ENCODE results near the gene WBP2.
"Not testable (repeated sequence)": the region's sequence is repeated elsewhere in the genome, so short reads cannot be mapped to it uniquely, and the experiment has no call there.

The WBP2 gene

DNA sequence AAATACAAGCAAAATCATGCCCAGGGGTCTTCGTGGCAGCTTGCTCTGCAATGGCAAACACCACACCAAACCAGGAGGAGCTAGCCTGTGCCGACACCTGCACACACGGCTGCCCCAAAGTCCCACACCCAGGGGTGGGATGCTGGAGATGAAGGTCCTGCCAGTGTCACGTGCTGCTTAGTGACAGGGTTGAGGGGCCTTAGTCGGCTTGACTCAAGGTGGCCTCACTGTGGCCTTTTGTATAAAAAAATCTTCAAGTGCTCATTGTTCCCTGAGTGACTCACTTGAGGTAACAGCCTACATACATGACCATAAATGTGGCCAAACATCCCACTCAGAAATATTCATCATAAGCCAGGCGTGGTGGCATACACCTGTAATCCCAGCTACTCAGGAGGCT lies 34.3 kb upstream of the WBP2 start:
- DNase-seq (ENCODE audit: low read depth): no peak

DNA sequence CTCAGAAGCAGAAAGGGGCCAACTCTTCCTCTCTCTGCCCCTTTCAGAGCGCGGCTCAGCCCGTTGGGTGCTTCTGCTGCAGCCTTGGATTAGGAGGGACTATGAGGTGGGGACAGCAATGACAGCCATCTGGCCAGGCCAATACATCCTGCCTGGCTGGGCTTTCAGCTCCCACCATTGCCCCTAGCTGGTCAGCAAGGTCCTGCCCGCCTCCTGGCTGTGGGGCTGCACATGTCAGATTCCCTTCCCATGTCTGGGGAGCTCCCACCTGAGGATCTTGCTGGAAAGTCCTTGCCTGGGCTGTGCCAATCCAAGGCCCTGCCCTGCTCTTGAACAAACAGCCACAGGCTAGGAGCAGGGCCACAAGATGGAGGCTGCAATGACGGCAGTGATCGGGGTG lies 33.3 kb upstream of the WBP2 start:
- no peak for DNase-seq (ENCODE audit: low read depth)

DNA sequence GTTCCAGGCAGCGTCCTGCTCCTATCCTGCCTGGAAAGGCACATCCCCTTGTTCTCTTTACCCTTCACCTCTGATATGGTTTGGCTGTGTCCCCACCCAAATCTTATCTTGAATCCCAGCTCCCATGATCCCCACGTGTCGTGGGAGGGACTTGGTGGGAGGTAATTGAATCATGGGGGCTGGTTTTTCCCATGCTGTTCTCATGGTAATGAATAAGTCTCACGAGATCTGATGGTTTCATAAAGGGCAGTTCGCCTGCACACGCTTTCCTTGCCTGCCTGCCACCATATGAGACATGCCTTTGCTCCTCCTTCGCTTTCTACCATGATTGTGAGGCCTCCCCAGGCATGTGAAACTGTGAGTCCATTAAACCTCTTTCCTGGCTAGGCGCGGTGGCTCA lies 30.7 kb upstream of the WBP2 start:
- not testable (repeated sequence) for DNase-seq (ENCODE audit: low read depth)

DNA sequence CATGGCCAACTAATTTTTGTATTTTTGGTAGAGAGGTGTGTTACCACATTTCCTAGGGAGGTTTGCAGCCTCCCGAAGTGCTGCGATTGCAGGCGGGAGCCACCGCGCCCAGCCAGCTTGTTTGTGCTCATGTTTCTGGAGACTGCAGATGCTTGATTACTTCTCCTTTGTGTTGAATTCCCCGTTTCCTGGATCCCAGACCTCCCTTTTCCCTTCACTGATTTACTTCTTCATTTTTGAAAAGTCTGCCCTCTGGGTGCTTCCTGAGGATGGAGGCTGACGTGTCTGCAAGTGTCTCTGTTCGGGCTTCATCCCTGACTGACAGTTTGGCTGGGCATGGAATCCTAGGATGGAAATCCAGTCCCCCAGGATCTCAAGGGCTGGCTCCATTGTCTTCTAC lies 30.3 kb upstream of the WBP2 start:
- DNase-seq (ENCODE audit: low read depth): no peak

DNA sequence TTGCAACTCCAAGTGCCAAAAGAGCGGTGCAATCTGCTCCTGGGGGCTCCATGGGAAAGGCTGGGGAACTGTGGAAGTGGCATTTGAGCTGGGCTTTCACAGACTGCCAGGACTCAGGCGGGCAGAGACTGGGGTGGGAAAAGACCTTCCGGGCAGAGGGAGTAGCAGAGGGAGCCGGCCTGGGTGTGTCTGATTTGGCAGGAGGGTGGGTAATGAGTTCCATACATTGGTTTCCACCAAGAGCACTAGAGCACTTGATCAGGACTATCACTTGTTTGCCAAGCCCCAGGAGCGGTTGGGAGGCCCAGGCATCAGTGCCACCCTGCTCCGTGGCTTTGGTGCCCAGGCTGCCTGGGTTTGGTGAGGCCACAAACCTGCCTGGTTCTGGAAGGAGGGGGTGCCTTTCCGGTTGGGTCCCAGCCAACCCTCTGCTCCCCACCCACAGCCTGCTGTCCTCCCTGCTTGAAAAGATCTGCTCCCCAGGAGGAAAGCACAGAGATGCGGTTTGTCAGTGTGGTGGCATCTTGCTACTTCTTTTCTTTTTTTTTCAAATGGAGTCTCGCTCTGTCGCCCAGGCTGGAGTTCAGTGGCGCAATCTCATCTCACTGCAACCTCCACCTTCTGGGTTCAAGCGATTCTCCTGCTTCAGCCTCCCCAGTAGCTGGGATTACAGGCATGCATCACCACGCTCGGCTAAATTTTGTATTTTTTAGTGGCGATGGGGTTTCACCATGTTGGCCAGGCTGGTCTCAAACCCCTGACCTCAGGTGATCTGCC lies 26.7 kb upstream of the WBP2 start:
- DNase-seq (ENCODE audit: low read depth): no peak

DNA sequence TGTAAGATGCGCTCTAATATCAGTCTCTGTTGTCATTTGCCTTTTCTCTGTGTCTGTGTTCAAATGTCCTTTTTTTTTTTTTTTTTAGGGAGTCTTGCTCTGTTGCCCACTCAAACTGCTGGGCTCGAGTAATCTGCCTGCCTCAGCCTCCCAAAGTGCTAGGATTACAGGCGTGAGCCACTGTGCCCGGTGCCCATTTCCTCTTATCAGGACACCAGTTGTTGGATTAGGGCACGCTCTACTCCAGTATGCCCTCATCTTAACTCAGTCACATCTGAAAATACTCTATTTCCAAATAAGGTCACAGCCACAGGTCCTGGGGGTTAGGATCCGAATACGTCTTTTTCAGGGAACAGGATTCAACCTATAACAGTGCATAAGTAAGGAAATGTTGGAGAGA lies 25.1 kb upstream of the WBP2 start:
- DNase-seq (ENCODE audit: low read depth): no peak

DNA sequence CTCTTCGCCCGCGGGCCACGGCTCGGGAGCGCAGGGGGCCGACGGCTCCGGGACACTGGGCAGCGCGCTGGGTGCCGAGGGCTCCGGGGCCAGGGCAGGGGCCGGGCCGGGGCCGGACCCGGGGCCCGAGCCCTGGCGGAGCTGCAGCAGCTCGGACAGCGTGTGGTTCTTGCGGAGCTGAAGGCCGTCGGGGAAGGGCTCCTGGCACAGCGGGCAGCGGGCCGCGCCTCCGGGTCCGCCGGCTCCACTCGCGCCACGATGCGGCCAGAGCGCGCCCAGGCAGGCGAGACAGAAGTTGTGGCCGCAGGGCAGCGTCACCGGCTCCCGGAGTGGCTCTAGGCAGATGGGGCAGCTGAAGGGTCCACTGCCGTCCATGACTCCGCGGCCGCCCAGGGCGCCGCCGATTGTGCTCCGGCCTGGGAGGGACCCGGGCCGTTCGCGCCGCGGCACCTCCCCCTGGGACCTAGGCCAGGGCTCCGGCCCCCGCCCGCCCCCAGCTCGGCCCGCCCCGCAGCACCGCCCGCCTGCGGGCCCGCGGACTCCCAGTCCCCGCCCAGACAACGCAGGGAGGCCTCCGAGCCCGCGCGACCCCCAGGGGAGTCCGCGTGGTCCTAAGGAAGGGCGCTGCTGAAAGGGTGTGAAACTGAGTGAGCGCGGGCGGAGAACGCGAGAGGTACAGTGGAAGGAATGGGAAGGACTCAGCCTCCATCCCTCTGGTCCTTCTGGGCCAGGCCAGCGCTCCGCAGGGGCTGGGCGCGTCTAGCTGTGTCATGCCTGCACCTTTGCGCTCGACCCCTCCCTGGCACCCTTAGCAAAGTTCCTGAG lies 23.3 kb upstream of the WBP2 start, which contains the start of gene TRIM47:
Gene TRIM47, minus strand, starts transcription at position 408 of the 825 bp plus-strand sequence. Its CDS starts 33 bp downstream, at position 375.
- peak; percentile 48 for DNase-seq (ENCODE audit: low read depth)

DNA sequence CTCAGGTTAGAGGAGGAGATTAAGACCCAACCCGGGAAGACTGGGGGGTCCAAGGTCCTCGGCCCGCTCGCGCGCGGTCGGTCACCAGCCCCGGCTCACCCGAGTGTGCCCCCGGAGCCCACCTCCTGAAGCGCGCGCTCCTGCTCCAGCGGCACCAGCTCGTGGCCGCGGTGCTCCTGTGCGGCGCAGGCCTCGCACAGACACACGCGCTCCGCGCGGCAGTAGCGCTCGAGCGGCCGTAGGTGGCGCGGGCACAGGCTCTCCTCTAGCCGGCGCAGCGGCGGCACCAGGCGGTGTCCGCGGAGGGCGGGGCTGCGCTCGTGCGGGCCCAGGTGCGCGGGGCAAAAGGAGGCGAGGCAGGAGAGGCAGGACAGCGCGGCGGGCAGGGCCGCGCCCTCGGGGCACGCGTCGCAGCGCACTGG lies 22.6 kb upstream of the WBP2 start:
- DNase-seq (ENCODE audit: low read depth): peak; percentile 73

DNA sequence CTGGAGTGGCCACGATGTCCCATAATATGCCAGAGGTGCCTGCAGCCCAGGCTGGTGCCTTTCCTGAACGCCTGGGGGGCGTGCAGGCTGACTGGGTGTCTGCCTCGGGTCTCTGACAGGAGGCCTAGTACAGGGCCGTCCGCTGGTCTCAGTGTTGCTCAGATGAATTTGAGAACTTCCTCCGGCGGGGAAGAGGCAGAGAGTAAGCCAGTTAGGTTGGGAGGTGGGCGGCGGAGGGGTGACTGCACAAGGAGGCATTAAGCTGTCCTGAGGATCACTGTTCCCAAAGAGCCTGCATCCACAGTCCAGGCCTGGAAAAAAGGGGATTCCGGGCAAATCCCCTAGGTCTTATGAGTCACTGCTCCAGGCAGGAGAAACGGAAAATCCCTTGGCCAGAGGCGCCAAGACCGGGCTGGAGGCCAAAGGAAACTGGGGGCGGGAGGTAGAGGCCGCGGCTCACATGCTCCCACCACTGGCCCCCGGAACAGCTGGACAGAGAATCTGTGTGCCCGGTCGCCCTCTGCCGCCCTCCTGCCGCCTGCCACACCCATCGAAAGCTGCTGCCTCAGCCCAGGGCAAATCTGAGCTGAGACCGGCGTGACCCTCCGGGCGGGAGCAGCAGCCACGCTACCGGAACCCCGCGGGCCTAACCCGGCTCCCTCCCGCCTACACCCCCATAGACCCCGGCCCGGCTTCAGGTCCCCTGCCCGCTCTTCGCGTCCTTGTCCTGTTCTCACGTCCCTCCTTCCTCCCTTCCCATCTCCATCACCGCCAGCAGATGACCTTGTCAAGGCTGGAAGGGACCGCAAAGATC lies 22.0 kb upstream of the WBP2 start:
- DNase-seq (ENCODE audit: low read depth): peak; percentile 94

DNA sequence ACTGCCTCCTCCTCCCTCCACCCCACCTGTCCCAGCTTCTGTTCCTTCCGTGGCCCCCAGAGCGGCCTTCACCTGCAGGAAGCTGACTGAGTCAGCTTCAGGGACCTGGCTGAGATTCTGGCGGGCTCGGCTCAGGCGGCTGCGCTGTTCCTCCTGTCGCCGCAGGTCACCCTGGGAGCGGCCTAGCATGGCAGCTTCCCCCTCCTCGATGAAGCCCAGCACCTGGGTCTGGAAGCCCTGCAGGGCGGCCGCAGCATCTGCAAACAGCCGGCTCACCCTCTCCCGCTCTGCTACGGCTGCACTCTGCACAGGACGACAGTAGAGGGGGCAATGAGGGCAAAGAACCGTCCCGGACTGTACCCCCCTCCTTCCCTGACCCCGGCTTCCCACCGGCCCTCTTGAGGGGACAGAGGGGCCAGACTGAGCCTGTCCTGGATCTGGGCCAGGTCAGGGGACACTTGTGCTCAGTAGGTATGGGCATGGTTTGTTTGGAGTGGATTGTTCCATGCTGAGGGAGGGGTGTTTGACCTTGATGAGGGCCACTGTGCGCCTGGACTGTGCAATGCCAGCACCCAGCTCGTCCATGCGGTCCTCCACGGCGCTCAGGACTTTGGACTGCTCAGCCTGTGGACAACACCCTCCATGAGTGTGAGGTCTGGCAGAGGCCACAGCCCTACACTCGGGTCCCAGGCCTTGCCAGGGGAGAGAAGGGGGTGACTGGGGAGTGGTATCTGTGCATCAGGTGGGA lies 21.2 kb upstream of the WBP2 start:
- DNase-seq (ENCODE audit: low read depth): no peak

DNA sequence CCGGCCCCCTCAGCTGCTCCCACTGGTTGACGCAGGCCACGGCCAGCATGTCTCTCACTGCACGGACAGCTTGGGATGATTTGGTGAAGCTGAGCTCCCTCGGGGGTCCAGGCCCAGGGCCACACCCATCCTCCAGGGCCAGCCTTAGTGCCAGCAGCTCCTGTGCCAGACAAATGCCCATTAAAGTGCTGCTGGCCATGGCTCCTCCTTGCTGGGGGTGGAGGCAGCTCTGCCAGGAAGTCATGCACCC lies 20.7 kb upstream of the WBP2 start:
- no peak for DNase-seq (ENCODE audit: low read depth)

DNA sequence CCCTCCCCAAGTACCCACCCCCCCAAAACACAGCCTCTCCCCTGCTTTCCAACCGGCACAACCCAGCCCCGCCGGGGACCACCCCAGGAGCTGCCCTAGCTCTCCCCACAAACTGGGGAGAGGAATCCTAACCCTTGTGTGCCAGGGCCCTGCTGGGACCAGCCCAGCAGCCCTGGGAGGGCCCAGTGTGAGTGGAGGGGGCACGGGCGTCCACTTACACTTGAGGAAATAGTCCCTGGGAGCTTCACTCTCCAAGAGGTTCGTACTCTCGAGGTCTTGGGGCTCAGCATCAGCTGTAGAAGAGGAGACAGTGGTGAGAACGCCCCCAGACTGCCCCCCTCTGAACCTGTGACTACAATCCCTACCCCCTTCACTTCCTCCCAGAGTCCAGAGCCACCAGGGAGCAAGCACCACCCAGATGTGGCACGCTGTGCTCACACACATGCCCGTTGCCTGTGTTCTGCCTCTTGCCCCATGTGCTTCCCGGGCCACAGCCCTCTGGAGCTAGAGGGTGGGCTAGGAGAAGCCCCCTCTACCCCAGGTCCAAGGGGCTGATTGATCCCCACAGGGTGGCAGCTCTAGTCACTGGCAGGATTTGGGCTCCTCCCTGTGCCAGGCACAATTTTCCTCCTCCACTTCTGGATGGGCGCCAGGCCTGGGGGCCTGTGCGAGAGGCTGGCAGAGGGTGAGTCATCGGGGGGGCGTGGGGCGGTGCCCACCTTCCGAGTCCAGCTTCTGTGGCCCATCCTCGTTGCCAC lies 20.2 kb upstream of the WBP2 start:
- DNase-seq (ENCODE audit: low read depth): no peak

DNA sequence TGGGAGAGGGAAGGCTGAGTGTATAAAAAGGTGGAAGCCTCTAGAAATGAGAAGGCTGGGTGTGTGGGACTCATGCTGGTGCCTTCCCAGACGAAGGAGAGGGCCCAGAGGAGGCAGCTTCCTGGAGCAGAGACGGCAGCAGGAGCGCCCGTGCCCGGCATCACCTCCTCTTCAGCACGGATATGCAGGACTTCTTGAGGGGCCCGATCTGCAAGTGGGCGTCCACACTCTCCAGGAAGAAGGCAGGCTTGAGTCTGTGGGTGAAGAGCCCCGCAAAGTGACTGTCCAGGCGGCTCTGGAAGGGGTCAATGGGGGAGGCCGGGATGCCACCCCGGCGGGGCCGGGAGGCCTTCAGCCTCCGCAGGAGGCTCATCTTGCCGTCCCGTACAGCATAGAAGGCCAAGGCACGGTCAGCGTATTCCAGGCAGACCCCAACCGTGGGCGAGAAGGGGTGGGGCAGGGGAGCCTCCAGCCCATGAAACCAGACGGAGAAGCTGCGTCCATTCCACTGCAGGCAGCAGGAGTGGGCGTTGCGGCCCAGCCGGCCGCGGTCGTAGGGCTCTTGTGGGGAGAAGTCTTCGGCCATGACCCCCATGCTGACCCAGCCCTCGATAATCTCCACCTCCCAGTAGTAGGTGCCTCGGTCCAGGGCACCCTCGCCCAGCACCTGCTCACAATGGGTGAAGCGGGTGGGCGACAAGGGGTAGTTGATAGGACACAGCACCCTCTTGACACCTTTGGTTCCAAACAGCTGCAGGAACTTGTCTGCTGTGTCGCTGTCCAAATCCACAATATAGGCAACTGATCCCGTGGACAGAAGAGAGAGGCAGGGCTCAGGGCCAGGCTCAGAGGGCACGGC lies 19.4 kb upstream of the WBP2 start:
- no peak for DNase-seq (ENCODE audit: low read depth)

DNA sequence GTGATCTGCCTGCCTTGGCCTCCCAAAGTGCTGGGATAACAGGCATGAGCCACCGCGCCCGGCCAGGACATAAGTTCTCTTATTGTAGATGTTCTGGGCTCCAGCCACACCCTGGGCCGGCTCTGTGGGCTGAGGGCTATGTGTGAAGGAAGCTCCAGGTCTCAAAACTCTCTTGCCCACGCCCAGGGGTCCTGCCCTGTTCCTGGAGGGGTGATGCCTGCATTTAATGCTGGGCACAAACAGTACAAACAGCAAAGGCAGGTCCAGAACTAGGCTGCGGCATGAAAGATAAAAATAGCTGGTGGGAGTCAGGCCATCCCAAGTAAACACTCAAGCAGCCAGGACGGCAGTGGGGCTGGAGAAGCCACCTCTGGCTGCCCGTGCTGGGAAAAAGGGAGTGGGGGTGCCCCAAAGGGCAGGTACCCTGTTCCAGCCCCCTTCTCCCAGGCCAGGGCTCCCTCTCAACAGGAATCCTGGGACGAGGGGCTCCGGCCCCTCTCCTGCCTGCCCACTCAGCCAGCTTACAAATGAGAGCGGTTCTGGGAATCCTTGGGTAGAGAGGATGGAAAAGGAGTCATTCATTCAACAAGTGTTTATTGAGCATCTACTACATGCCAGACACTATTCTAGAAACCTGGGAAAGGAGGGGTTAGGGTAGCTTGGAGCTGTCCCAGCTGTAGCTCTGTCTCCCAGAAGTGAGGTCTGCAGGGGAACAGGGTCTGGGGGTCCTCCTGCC lies 18.6 kb upstream of the WBP2 start:
- DNase-seq (ENCODE audit: low read depth): no peak

DNA sequence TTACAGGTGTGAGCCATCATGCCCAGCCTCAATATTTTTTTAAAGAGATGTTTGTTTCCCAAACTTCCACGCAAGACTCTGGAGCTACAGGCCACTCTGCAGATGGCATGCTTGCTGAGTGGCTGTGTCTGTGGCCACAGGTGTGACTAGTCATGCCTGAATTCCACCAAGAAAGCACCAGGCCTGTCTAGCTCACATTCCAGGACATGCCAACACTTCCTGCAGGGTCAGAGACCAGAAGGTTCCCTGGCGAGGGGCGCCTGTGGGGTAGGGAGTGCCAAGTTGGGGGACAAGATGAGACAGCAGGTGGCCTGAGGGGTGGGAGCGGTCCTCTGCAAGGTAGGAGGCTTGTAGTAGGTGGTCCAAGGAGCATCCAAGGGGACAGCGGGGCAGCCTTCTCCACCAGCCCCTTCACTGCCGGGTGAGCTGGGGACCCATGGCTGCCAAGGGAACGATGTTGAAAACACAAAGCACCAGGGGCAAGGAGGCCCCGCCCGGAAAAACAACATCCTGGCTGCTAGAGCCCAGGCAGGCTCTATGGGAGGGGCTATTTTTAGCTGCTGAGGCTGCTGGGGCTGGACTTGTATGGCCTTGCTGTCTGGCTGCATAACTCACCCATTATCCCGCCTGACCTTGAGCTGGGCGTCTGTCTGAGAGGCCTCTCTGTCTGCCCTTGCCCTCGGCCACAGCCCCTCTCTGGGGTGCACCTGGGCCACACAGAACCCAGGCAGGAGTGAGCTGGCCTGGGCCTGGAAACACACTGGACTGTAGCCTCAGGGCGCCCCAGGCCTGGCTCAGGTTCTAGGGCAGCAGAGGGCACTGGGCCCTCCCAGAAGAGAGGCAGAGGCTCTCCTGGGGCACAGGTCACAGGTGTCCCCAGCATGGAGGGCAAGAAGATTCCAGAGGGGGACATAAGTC lies 17.6 kb upstream of the WBP2 start:
- peak; percentile 89 for DNase-seq (ENCODE audit: low read depth)

DNA sequence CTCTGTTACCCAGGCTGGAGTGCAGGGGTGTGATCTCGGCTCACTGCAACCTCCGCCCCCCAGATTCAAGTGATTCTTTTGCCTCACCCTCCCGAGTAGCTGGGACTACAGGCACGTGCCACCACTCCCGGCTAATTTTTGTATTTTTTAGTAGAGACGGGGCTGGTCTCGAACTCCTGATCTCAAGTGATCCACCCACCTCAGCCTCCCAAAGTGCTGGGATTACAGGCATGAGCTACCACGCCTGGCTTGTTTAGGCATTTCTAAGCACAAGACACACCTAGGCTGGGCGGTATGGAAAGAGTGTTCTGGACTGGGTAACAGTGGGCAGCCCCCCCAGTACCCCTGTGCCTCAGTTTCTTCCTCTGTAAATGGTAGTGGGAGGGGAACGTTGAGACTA lies 15.1 kb upstream of the WBP2 start:
- not testable (repeated sequence) for DNase-seq (ENCODE audit: low read depth)

DNA sequence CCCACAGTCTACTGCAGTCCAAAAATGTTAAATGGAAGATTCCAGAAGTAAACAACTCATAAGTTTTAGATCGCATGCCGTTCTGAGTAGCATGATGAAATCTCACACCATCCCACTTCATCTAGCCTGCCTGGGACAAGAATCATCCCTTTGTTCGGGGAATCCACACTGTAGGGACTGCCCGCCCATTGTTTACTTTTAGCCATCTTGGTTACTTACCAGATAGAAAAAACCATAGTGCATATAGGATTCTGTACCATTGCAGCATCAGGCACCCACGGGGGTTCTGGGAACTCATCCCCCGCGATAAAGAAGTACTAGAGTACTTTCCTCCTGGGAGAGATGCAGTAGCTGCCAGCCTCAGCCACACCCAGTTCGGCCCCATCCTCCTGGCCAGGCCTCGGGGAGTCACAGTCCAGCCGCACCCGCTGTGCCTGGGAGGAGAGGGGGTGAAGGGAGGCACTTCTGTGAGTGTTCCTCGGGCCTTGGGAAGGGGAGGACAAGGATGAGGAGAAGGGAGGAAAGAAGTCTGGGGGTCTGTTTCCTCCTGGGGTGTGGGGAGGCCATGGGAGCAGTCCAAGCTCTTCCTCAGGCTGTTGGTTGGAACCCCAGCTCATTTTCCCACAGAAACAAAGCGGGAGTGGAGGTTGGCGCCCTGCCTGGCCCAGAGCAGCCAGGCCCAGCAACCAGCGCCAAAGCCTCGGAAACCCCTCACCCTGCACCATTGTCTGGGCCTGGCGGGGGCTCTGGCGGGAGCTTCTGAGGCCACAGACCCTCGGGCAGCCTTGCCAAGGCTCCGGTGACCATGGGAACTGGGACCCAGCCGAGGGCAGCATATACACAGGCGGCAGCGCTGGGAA lies 14.4 kb upstream of the WBP2 start:
- peak; percentile 61 for DNase-seq (ENCODE audit: low read depth)

All from EH (cell line).